ENCODE results near the gene ANTXR1.

DNA sequence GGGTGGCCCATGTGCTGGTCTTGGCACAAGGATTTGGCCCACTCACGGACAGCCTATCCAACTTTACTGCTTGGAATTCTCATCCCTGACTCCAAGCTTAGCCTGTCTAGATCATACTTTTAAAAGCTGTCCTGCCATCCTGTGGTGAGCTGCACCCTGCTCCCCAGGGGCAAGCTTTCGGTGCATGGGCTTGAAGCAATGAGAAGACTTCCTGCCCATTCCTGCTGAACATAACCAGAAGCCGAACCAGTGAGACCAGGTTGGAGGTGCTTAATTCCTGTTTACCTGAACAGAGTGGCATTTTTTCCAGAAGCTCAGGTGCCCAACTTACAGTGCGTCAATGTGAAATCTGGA, 154.5 kb downstream of the ANTXR1 start:
- TF ChIP-seq, protein P1, sequence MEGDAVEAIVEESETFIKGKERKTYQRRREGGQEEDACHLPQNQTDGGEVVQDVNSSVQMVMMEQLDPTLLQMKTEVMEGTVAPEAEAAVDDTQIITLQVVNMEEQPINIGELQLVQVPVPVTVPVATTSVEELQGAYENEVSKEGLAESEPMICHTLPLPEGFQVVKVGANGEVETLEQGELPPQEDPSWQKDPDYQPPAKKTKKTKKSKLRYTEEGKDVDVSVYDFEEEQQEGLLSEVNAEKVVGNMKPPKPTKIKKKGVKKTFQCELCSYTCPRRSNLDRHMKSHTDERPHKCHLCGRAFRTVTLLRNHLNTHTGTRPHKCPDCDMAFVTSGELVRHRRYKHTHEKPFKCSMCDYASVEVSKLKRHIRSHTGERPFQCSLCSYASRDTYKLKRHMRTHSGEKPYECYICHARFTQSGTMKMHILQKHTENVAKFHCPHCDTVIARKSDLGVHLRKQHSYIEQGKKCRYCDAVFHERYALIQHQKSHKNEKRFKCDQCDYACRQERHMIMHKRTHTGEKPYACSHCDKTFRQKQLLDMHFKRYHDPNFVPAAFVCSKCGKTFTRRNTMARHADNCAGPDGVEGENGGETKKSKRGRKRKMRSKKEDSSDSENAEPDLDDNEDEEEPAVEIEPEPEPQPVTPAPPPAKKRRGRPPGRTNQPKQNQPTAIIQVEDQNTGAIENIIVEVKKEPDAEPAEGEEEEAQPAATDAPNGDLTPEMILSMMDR (IDR thresholded peaks at IDR 0.05): no peak
- no peak for TF ChIP-seq POLR2A (IDR thresholded peaks at IDR 0.05)
- no peak for TF ChIP-seq POLR2AphosphoS5 (IDR thresholded peaks at IDR 0.05)
- TF ChIP-seq EP300 (IDR thresholded peaks at IDR 0.05): no peak
